K562 (cell line): ENCODE results near the gene PLAAT3. TPM values are rescaled to one million over a fixed set of nuclear protein-coding genes. Genes with fewer than 3 reads are reported as not detected.

Source experiments
- ATAC-seq: fragments of 200-7000 bp; cut with Tn5 transposase; 3 replicates; pipeline ENCODE4 v1.9.1; 2020; ENCODE audit warnings: moderate library complexity
- BruUV-seq: library from RNA; stranded (reverse); fragments of 400-500 nt; replicated peaks from 2 replicates; lab custom pipeline; 2021; lab: Mats Ljungman, UMichigan
- CTCF ChIA-PET: fragments of 300-600 bp; formaldehyde crosslinking; extraction: SDS; loops from one replicate; lab custom pipeline; 2021; ENCODE audit warnings: low intra/inter-chr PET ratio; lab: Yijun Ruan, JAX
- POLR2A ChIA-PET: fragments of 300-600, 350-650 bp; sonication (Branson Sonifier 250); formaldehyde crosslinking; extraction: SDS; loops from one replicate; lab custom pipeline; 2021; ENCODE audit warnings: antibody characterized with exemption, inconsistent platforms; lab: Yijun Ruan, JAX
- DNase-seq, 4 experiments: peaks; one replicate each; pipeline versions ENCODE4 v3.0.0 to v3.0.0-alpha.2; 2011 to 2018; ENCODE audit warnings: low spot score in 3 of 4, mixed read lengths in 3 of 4; ENCODE audit errors: extremely low read depth in 1 of 4
- FAIRE-seq: peaks from 2 replicates; lab custom pipeline; 2011; peaks lifted over from hg19 to GRCh38; lab: Jason Lieb, UNC
- H2AFZ ChIP-seq: 2 replicates; pipeline ENCODE4 v1.6.0; 2011; ENCODE audit warnings: low read depth, low read length, control low read depth, inconsistent platforms
- H3K27ac ChIP-seq: fragments of 200-600 bp; 3 replicates; pipeline ENCODE4 v1.8.0; 2011; ENCODE audit warnings: low read depth, mild to moderate bottlenecking, control low read depth, inconsistent platforms, low read length, moderate library complexity, mixed read lengths; ENCODE audit errors: extremely low read depth
- H3K27me3 ChIP-seq, 2 experiments: fragments of 300-600 bp in 1 of 2; 2 replicates in 1 of 2; 3 replicates in 1 of 2; pipeline versions ENCODE4 v1.6.0 to v1.8.0; 2011; ENCODE audit warnings: inconsistent platforms in 2 of 2, low read length in 2 of 2, mild to moderate bottlenecking in 1 of 2, mixed read lengths in 1 of 2, moderate library complexity in 1 of 2; ENCODE audit not compliant: control insufficient read depth in 2 of 2, insufficient read depth in 2 of 2
- H3K36me3 ChIP-seq: fragments of 300-600 bp; 3 replicates; pipeline ENCODE4 v1.8.0; 2011; ENCODE audit warnings: mild to moderate bottlenecking, low read length, inconsistent platforms; ENCODE audit not compliant: control insufficient read depth, insufficient read depth
- H3K4me1 ChIP-seq, 2 experiments: fragments of 200-600 bp in 1 of 2; replicated peaks in 1 of 2; 2 replicates in 1 of 2; 3 replicates in 1 of 2; pipeline versions ENCODE4 v1.5.1 to v1.8.0; 2011; ENCODE audit warnings: inconsistent platforms in 2 of 2, low read length in 2 of 2, mild to moderate bottlenecking in 1 of 2, mixed read lengths in 1 of 2, moderate library complexity in 1 of 2; ENCODE audit not compliant: control insufficient read depth in 2 of 2, insufficient read depth in 2 of 2
- H3K4me2 ChIP-seq: 2 replicates; pipeline ENCODE4 v1.6.1; 2011; ENCODE audit warnings: low read length, control low read depth, inconsistent platforms, mixed read lengths; ENCODE audit not compliant: insufficient read depth
- H3K4me3 ChIP-seq: fragments of 200-600 bp; sonication (generic), shearing (Covaris generic); 2 replicates; pipeline ENCODE4 v1.5.1; 2016; ENCODE audit warnings: control low read depth, inconsistent platforms
- H3K79me2 ChIP-seq: fragments of 200-600 bp; 3 replicates; pipeline ENCODE4 v1.8.0; 2011; ENCODE audit warnings: low read length, inconsistent platforms; ENCODE audit not compliant: control insufficient read depth, insufficient read depth
- H3K9ac ChIP-seq, 2 experiments: 2 replicates each; pipeline versions ENCODE4 v1.6.0 to v1.6.1; 2011; ENCODE audit warnings: low read depth in 2 of 2, low read length in 2 of 2, control low read depth in 1 of 2, inconsistent platforms in 1 of 2, mild to moderate bottlenecking in 1 of 2, mixed read lengths in 1 of 2; ENCODE audit not compliant: insufficient read depth in 1 of 2
- H3K9me1 ChIP-seq: one replicate; pipeline ENCODE4 v1.6.0; 2011; ENCODE audit warnings: inconsistent platforms, mild to moderate bottlenecking, low read length, moderate library complexity; ENCODE audit not compliant: control insufficient read depth, insufficient read depth
- H3K9me3 ChIP-seq: replicated peaks from 2 replicates; pipeline ENCODE4 v1.5.1; 2011; ENCODE audit warnings: low read depth, low read length, inconsistent platforms; ENCODE audit not compliant: control insufficient read depth, insufficient read depth
- H4K20me1 ChIP-seq: replicated peaks from 2 replicates; pipeline ENCODE4 v1.6.1; 2011; ENCODE audit warnings: low read length, inconsistent platforms, mixed read lengths; ENCODE audit not compliant: control insufficient read depth, insufficient read depth
- CBFA2T2 ChIP-seq: fragments of 450-650 bp; conservative IDR thresholded peaks from 2 replicates; pipeline ENCODE4 v1.6.1; 2017; ENCODE audit warnings: mild to moderate bottlenecking
- ESRRA ChIP-seq: fragments of 450-650 bp; IDR thresholded peaks from 2 replicates; pipeline ENCODE4 v1.6.1; 2014; ENCODE audit warnings: low read depth, mild to moderate bottlenecking, moderate library complexity, borderline replicate concordance
- FOS ChIP-seq: IDR thresholded peaks from 3 replicates; pipeline ENCODE4 v1.6.1; 2011; ENCODE audit not compliant: insufficient read length; ENCODE audit errors: extremely low read depth
- FOXP1 ChIP-seq: sonication (generic); formaldehyde crosslinking; IDR thresholded peaks from 2 replicates; pipeline ENCODE4 v1.8.0; 2022; ENCODE audit warnings: mild to moderate bottlenecking, missing genetic modification reagents
- HDAC3 ChIP-seq: fragments of 450-650 bp; IDR thresholded peaks from 2 replicates; pipeline ENCODE4 v1.6.1; 2018; ENCODE audit warnings: borderline replicate concordance, mild to moderate bottlenecking, moderate library complexity; ENCODE audit not compliant: partially characterized antibody
- MYBL2 ChIP-seq, 2 experiments: fragments of 450-650 bp in 1 of 2; sonication (generic) in 1 of 2; formaldehyde crosslinking in 1 of 2; IDR thresholded peaks; 2 replicates each; pipeline versions ENCODE4 v1.6.1 to v1.8.1; 2017 to 2022; ENCODE audit warnings: borderline replicate concordance in 1 of 2, inconsistent platforms in 1 of 2, low read depth in 1 of 2, mild to moderate bottlenecking in 1 of 2, missing genetic modification reagents in 1 of 2, moderate library complexity in 1 of 2
- PML ChIP-seq: IDR thresholded peaks from 2 replicates; pipeline ENCODE4 v1.6.1; 2012; ENCODE audit warnings: low read length, inconsistent platforms
- POLR2H ChIP-seq: IDR thresholded peaks from 2 replicates; pipeline ENCODE4 v1.6.1; 2016; ENCODE audit warnings: missing genetic modification characterization, low read depth, mild to moderate bottlenecking, control low read depth, missing compliant biosample characterization, moderate library complexity
- RBM22 ChIP-seq: fragments of 200-400 bp; formaldehyde crosslinking; IDR thresholded peaks from 2 replicates; pipeline ENCODE4 v1.6.1; 2018; ENCODE audit warnings: low read length, low read depth; ENCODE audit not compliant: poor library complexity, severe bottlenecking
- SIX5 ChIP-seq, 2 experiments: IDR thresholded peaks; 2 replicates each; pipeline ENCODE4 v1.6.1; 2011; ENCODE audit warnings: low read length in 2 of 2, borderline replicate concordance in 1 of 2, low read depth in 1 of 2, mild to moderate bottlenecking in 1 of 2, moderate library complexity in 1 of 2; ENCODE audit not compliant: insufficient read depth in 1 of 2
- SREBF1 ChIP-seq: fragments of 150-350 bp; IDR thresholded peaks from 2 replicates; pipeline ENCODE4 v1.6.1; 2014; ENCODE audit warnings: antibody characterized with exemption, low read depth, low read length, borderline replicate concordance
- TEAD4 ChIP-seq, 2 experiments: sonication (generic) in 1 of 2; formaldehyde crosslinking in 1 of 2; IDR thresholded peaks; 2 replicates each; pipeline versions ENCODE4 v1.6.1 to v1.8.0; 2012 to 2022; ENCODE audit warnings: borderline replicate concordance in 1 of 2, inconsistent platforms in 1 of 2, low read length in 1 of 2, mild to moderate bottlenecking in 1 of 2, missing genetic modification reagents in 1 of 2
- THRAP3 ChIP-seq: fragments of 450-650 bp; IDR thresholded peaks from 2 replicates; pipeline ENCODE4 v1.6.1; 2016; ENCODE audit warnings: mild to moderate bottlenecking, inconsistent platforms, borderline replicate concordance
- ZBED1 ChIP-seq: IDR thresholded peaks from 2 replicates; pipeline ENCODE4 v1.6.1; 2014
- ZFP36 ChIP-seq: fragments of 150-350 bp; IDR thresholded peaks from 2 replicates; pipeline ENCODE4 v1.6.1; 2018; ENCODE audit warnings: low read length, low read depth; ENCODE audit not compliant: partially characterized antibody
- ZNF583 ChIP-seq: fragments of 250-450 bp; sonication (Bioruptor Pico); IDR thresholded peaks from 2 replicates; pipeline ENCODE4 v1.4.0; 2020
- ZNF778 ChIP-seq: fragments of 450-650 bp; formaldehyde crosslinking; IDR thresholded peaks from 2 replicates; pipeline ENCODE4 v1.4.0; 2020; ENCODE audit warnings: mild to moderate bottlenecking, moderate library complexity
- WGBS: fragments of 100-300 bp; shearing (Covaris generic); methylation state at CpG from one replicate; pipeline ENCODE4 v1.1.6; 2016; ENCODE audit warnings: low coverage, mixed read lengths; ENCODE audit not compliant: insufficient coverage; ENCODE audit errors: missing lambda C conversion rate; 5-methylcytosine and 5-hydroxymethylcytosine counted together
- in situ Hi-C: fragments of 300-500 bp; cut with MboI; formaldehyde crosslinking; loops from 4 replicates; pipeline ENCODE4 v1.15.0; 2018; ENCODE audit warnings: inconsistent platforms, mixed read lengths
- intact Hi-C: fragments of 100-400 bp; cut with micrococcal nuclease; formaldehyde crosslinking; loops from 2 replicates; pipeline ENCODE4 v1.14.2; 2022
- polyA plus RNA-seq, 8 experiments: library from polyadenylated mRNA; depleted of rRNA in 4 of 8; stranded (reverse) in 5 of 8; unstranded in 3 of 8; fragments of >200 nt; fragmentation: Nextera tagmentation in 2 of 8; fragmentation: Illumina TruSeq in 1 of 8; extraction: Ambion mirVana in 2 of 8; extraction: Trizol in 1 of 8; gene quantifications; 2 replicates each; pipeline versions ENCODE4 v1.2.1 to v1.2.3, GENCODE V29; 2011 to 2014; ENCODE audit warnings: inconsistent platforms in 1 of 8, missing spikeins in 1 of 8
- total RNA-seq, 7 experiments: library from RNA; depleted of rRNA in 6 of 7; stranded (reverse); fragments of >200 nt in 6 of 7; fragmentation: Illumina TruSeq in 2 of 7; extraction: Trizol in 2 of 7; gene quantifications; 2 replicates each; pipeline versions ENCODE4 v1.2.1 to v1.2.3, GENCODE V29; 2011 to 2021; ENCODE audit warnings: low replicate concordance in 1 of 7
- TF ChIP-seq, protein P1 (sequence below): fragments of 250-450 bp; sonication (Bioruptor Pico); IDR thresholded peaks from 2 replicates; pipeline ENCODE4 v1.5.1; 2021; ENCODE audit warnings: mild to moderate bottlenecking
- TF ChIP-seq, protein P2 (sequence below): fragments of 250-450 bp; sonication (Bioruptor Pico); IDR thresholded peaks from 2 replicates; pipeline ENCODE4 v1.8.0; 2021; ENCODE audit warnings: moderate library complexity, mild to moderate bottlenecking, inconsistent platforms

PLAAT3 gene
- total and polyA plus RNA-seq, 9 of the 15 experiments (the other 6 are each of a cell fraction or from before 2014, with no cell fraction given), result 0.80 to 2.7 (median 1.4) TPM

DNA sequence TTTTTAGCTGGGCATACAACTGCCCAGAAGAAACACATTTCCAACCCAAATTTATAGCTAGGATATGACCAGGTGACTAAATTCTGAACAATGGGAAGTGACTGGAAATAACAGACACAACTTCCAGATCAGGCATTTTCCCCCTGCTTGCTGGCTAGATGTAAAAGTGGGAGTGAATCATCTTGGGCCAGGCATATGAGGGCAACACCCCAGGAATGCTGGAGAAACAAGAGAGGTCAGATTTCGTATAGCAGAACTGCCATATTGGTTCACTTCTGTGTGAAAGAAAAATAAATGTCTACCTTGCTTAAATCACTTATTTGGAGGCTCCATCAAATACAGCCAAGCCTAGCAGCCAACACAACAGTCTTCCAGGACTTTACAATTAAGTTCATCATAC lies 49.6 kb upstream of the PLAAT3 start:
- 0% methylated on average over 1 of the region's 1 CpG for WGBS
- TF ChIP-seq FOS (no peak), MYBL2 (IDR thresholded peaks at IDR 0.05; ENCODE audit: low read depth) (no peak), MYBL2 (CRISPR knock-in tag; IDR thresholded peaks at IDR 0.05; ENCODE audit: borderline replicate concordance) (no peak), ZFP36 (no peak), RBM22 (no peak), ZNF778 (CRISPR knock-in tag) (no peak), CBFA2T2 (no peak), SREBF1 (no peak), FOXP1 (no peak), ESRRA (no peak), POLR2H (tag) (no peak), SIX5 (IDR thresholded peaks at IDR 0.05; ENCODE audit: borderline replicate concordance in 1 of 2, insufficient read depth in 1 of 2, low read depth in 1 of 2, low read length in 2 of 2) (no peak), ZNF583 (CRISPR knock-in tag) (no peak), PML (no peak), THRAP3 (no peak), HDAC3 (no peak), ZBED1 (no peak), TEAD4 (IDR thresholded peaks at IDR 0.05; ENCODE audit: low read length) (no peak), TEAD4 (CRISPR knock-in tag; IDR thresholded peaks at IDR 0.05; ENCODE audit: borderline replicate concordance) (no peak)
- TF ChIP-seq, protein P1, sequence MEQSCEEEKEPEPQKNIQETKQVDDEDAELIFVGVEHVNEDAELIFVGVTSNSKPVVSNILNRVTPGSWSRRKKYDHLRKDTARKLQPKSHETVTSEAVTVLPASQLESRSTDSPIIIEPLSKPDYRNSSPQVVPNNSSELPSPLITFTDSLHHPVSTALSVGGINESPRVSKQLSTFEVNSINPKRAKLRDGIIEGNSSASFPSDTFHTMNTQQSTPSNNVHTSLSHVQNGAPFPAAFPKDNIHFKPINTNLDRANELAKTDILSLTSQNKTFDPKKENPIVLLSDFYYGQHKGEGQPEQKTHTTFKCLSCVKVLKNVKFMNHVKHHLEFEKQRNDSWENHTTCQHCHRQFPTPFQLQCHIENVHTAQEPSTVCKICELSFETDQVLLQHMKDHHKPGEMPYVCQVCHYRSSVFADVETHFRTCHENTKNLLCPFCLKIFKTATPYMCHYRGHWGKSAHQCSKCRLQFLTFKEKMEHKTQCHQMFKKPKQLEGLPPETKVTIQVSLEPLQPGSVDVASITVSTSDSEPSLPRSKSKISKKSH (CRISPR knock-in tag), result no peak
- TF ChIP-seq, protein P2, sequence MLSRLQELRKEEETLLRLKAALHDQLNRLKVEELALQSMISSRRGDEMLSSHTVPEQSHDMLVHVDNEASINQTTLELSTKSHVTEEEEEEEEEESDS (CRISPR knock-in tag), result no peak
- Histone ChIP-seq H3K9ac (no peak overlapping the region), H3K79me2 (peaks cover 94% of the 10 kb centered on the region), H3K4me2 (no peak overlapping the region), H3K4me3 (no peak overlapping the region), H3K4me1 (peaks cover 6 to 10% of the 10 kb centered on the region in 2 experiments; a peak in 4 of 5 replicates), H3K36me3 (peaks cover 16% of the 10 kb centered on the region; the same call in 2 of the 3 replicates), H3K27me3 (no peaks in the 10 kb centered on the region), H2AFZ (no peak overlapping the region), H3K9me3 (no peaks in the 10 kb centered on the region), H3K9me1 (no peaks in the 10 kb centered on the region), H3K27ac (no peak overlapping the region), H4K20me1 (peaks cover 15% of the 10 kb centered on the region; the same call in 1 of the 2 replicates)
- DNase-seq (no peak), FAIRE-seq (peak; percentile 69), ATAC-seq (no peak)
- intact Hi-C loops (no loop called here), in situ Hi-C loops (no loop called here)
- CTCF ChIA-PET, result no interaction called here
- POLR2A ChIA-PET, result interaction anchor here (0.6 kb wide), 1 partner anchor 116 kb away, joined by 3 read pairs; no protein-coding TSS in a partner anchor
- BruUV-seq, result no TSS peak
